HG03571 (cell line): Measurements from ENCODE around the gene PARS2.

Experiments
- ATAC-seq: cut with Tn5 transposase; IDR thresholded peaks from one replicate; pipeline ENCODE4 v1.9.1; 2021; ENCODE audit not compliant: unreplicated experiment

Gene PARS2

DNA sequence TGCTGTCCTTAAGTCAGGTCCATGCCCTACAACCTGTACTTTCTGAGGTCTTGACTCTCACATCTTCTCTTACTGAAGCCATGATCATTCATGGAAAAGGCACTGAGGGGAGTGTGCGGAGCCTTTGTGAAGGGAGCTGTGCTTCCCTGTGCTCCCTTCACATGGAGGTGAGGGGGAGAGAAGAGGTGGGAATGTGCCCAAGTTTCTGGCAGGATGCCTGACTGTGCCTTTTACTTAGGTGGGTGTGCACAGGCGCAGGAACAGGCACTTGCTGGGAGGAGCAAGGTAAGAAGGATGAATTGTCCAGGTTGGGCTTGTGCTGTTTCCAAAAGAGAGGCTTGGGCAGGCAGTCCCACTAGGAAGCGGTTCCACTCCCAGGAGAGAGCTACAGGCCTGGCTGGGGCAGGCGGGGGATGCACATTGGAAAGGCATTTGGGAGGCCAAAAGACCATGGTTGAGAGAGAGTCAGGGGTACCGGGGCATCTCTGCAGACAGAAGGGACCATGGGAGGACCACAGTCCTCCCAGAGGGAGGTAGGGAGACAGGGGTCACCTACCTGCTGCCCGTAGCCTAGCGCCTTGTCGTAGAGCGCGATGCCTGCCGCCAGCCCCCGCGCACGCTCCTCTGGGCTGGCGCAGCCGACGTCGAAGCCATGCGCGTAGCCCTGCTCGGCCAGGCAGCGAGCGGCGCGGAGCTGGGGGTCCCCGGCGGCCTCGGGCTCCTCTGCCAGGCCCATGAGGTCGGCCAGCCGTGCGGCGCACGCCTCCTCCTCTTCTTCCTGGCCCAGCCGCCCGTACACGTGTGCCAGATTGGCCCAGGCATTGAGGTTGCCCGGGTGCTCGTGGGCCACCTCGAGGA, 35.9 kb upstream of the PARS2 start:
- no peak for ATAC-seq

DNA sequence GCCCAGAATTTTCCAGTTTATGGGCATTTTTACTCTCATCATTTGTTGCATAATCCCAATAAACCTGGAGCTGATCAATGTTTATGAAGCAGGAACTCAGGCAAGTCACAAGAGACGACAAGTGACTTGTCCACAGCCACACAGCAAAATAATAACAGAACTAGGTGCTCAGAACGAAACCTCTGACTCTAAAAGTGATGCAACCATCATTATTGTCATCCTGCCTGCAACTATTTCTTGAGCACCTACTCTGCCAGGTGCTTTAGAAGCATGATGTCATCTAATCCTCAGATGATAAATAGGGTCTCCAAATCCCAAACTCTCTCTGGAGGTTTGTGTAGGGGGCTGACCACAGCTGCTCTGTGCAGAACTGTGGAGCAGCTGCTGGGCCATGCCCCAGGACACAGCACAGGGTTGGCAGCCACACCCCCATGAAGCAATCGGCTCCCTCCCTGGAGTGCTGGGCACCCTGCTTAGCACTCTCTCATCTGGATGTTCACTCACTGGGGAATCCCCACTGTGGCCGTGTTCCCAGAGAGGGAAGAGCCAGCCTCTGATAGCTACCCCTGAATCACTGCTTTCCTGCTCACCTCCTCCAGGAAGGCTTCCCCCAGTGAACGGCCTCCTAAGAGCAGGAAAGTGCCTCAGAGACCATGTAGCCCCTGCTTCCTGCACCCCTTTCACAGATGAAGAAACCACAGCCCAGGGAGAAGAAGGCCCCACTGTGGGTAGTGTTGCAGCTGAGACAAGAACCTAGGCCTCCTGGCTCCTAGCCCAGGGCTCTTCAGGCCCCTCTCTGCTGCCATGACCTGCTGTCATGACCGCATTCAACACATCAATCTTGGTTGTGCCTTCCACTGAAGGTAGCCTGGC, 34.7 kb upstream of the PARS2 start:
- no peak for ATAC-seq

DNA sequence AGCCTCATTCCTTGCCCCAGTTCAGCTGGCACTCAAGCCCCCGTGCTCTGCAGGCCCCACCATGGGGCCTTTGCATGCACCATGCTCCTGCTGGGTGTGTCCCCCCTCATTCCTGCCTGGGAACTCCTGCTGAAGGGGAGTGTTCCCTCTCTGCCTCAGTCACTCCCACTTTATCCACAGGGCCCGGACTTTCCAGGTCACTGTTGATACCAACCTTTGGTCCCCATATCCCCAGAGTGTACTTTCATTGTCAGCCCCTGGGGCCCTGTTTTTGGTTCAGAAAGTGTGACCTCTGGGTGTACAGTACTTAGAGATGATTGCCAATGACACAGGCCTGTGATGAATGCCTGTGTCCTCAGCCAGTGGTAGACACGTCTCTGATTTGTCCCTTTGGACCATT, 33.9 kb upstream of the PARS2 start:
- ATAC-seq = no peak

DNA sequence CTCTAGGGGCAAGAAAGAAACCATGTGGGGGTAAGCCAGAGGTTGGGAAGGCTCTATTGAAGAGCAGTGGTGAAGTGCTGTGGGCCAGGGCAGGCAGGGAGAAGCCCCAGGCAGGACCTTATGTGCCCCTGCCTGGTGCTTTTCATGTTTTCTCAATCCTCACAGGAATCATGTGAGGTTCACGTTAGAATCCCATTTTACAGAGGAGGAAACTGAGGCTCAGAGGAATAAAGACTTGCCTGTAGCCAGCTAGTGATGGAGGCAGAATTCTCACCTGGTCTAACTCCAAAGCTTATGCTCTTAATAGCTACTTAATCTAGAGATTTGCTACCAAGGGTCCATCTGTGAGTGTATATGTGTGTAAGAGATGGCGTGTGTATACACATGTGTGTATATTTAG, 32.6 kb upstream of the PARS2 start:
- no peak for ATAC-seq

DNA sequence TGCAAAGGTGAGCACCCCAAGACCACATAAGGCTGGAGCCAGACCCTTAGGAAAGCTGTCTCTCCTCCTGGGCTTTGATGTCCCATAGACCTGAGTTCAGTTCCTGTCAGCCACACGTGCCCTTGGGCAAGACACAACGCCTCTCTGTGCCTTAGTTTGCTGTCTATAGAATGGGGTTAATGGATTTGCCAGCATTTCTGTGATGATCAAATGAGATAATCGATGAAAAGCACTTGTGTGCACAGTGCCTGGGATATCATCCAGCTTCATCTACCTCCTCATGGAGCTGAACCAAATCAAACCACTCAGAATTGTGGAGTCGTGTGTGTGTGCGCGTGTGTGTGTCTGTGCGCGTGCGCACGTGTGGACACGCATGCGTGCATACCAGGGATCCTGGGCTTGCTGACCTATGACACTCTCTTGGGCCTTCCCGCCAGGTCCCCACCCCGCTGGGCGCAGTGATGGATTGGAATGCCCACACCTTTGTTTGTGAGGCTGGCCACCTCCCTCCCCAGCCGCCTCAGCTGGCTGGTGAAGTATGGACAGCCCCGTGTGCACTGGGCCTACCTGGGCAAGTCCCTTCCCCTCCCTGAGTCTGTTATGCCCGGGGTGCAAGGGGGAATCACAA, 31.6 kb upstream of the PARS2 start:
- ATAC-seq = no peak

DNA sequence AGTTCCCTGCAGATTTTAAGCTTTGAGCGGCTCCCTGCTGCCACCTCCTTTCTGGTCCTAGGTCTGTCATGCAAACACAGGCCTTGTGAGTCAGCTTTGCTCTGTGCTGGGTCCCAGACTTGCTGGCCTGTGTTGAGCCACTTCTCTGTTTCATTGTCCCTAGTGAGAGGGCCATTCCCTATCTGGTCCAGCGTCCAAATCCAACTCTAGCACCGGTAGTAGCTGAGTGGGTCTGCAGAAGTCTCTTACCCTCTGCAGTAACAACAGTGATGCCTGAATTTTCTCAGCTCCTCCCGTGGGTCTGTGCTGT, 31.0 kb upstream of the PARS2 start:
- ATAC-seq = no peak

DNA sequence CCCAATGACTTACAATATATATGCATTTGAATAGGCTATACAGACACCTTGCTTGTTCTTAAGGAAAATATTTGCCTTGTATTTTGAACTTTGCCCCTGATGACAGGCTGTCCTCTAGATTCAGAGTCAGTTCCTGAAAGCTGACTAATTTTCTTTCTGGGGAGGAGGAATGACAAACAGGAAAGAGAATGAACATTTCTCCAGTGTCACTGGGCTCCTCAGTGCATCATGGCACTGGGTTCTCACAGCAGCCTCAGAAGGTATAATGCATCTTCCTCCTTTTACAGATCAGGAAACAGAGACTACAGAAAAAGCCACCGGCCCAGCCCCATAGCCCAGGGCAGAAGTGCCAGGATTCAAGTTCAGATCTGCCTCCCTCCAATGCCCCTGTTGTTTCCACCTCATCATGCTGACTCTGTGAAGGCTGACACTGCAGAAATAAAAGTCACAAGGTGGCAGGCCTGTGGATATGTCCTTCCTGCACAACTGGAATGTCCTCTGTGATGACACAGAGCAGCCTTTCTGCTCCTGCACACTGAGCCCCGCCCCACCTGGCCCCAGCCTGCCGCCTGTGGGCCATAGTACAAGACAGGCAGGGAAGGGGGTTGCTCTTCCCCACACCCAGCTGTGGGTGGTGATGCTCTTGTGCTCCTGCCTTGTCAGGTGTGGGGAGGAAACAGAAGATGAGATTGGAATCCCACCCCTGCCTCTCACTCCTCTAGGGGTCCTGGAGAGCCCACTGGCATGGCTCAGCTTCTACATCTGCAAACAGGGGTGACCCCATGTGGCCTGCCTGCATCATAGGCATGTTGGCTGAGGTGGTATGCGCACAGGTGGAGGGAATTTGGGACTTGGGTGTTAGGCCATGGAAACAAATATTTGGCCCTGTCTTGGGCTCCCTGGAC, 30.4 kb upstream of the PARS2 start:
- no peak for ATAC-seq

DNA sequence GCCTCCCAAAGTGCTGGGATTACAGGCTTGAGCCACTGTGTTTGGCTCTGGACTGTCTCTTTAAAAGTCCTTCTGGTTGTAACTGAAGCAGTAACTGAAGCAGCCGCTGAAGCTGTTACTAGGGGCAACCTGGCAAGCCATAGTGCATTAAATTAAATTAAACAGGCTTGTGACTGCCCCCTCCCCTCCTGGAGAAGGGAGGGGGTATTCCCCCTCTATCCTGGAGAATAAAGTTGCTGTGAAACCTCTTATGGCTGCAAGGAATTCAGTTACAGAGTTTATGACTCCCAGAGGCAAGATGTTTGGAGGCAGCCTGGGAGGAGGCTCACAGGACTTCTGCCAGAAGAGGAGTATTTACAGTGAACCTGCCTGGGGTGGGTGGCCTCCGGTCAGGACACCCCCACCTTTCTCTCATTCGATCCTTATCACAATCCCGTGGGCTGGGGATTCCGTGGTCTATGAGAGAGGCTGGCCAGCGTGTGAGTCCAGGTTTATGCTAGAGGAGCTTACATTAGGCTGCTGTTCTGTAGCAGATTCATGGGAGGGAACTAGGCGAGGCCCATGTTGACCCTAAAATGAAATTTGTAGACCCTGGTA, 28.5 kb upstream of the PARS2 start:
- no peak for ATAC-seq

DNA sequence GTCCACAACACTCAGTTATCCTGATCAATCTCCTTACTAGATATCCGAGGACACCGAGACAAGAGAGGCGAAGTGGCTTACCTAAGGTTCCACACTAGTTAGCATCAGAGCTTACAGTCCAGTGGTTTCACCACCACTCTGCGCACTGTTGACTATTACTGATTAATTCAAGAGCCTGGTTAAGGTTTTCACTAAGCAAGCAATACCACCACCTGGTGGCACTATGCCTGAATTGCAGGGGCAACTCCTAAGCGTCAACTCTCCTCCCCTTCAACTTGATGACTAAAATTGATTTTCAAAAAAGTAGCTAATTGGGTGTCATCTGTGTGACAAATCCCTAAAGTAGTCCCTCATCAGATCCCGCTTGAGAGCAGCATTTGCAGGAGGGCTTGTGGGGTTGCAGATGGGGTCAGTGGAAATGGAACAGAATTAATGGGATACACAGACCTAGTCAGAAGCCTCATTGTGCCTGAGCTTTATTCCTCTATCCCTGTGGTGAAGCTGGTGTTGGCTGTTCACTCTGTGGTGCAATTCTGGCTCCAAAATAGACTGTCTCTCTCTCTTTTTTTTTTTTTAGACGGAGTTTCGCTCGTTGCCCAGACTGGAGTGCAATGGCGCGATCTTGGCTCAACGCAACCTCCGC, 27.7 kb upstream of the PARS2 start:
- no peak for ATAC-seq

DNA sequence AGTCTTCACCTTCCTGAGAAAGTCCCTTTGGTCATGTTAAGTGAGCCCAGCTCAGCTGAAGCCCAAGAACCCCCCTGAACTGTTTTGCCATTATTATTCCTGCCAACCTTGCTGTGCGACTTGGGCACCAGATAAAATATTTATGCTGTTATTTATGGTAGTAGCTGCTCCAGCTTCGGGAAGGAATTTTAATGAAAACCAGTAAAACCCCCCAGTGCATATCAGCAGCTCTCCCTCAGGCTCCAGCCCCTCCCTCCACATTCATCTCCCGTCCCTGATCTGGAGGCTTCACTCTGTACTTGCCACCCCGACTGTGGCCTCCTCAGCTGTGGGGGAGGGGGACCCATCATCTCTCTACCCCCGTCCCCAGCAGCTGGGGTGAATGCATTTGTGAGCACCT, 24.1 kb upstream of the PARS2 start:
- no peak for ATAC-seq

DNA sequence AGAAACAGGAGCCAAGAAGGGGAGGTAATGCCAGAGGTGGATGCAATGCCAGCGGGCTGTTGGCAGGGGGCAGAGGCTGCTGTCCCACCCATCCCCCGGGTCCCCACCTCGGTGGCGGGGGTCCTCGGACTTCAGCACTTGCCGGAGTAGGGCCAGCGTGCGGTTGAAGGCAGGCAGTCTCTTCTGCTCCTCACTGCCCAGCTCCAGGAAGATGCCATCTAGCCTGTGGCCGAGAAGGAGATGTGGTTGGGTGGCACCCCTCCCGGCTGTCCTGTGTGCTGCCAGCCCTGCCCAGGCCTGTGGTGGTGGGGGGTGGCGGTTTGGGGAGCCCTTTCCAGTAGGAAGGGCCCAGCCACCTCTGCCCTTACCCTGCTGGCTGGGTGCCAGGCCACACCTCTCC, 23.3 kb upstream of the PARS2 start:
- no peak for ATAC-seq

DNA sequence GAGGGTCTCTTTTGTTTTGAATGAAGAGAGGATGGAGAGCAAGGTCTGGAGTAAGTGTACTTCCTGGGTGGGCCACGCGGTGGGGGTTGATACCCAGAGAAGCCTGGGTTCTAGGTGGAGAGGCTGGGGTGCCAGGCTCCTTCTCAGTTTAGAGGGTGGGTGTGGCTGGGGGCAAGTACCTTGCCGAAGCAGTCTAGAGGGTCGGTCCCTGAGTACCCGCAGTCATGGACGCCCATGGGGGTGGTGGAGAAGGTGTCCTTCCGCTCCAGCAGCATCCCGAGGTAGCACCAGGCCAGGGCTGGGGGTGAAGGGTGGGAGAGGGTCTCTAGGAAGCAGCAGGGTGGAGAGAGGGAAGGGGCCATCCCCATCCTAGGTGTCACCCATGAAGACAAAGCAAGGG, 22.5 kb upstream of the PARS2 start:
- ATAC-seq = no peak

DNA sequence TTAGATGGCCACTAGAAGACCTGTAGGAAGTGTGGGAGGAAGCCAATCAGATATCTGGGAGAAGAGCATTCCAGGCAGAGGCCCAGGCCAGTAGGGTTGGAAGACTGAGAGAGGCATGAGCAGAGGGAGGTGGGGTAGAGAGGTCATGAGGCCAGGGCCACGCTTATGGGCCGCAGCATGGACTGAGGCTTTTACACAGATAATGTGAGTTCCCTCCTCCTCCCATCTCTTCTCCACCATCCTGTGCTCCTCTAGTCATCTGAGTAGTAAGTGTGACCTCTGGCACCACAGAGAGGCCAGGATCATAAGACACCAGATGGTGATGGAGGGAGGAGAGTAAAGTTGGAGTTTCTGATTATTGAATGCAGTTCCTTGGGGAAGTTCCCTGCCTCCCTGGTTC, 19.7 kb upstream of the PARS2 start:
- ATAC-seq = no peak

DNA sequence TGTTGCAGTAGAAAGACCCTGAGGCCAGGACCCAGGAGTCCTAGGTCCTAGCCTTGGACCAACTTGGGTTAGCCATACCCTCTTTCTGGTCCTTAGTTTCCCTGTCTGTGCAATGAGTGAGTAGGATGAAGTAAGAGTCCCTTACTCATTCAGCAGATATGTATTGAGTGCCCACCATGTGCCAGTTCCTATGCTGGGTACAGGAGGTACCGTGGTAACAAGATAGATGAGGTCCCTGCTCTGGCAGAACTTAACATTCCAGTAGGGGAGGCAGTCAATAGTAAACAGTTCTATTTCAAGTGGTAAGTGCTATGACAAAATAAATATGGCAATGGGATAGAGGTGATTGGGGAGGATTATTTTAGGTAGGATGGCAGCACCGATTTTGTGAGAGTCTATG, 18.3 kb upstream of the PARS2 start:
- ATAC-seq = no peak

DNA sequence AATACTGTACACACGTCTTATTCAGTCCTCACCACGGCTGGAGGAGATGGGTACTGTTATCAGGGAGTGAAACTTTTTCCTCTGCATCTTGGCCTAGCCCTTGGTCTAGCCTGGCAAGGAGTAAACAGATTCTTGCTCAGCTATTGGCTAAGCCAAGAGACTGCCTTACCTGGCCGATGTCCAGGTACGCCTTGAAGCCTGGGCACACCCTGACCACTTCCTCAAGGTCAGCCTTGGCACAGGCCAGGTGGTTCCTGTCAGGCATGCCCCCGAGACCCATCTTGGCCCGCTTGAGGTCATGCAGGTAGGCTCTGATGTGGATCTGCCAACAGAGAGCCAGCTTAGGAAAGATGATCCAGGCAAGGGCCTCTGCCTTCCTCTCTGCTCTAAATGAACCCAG, 17.8 kb upstream of the PARS2 start:
- ATAC-seq = no peak

DNA sequence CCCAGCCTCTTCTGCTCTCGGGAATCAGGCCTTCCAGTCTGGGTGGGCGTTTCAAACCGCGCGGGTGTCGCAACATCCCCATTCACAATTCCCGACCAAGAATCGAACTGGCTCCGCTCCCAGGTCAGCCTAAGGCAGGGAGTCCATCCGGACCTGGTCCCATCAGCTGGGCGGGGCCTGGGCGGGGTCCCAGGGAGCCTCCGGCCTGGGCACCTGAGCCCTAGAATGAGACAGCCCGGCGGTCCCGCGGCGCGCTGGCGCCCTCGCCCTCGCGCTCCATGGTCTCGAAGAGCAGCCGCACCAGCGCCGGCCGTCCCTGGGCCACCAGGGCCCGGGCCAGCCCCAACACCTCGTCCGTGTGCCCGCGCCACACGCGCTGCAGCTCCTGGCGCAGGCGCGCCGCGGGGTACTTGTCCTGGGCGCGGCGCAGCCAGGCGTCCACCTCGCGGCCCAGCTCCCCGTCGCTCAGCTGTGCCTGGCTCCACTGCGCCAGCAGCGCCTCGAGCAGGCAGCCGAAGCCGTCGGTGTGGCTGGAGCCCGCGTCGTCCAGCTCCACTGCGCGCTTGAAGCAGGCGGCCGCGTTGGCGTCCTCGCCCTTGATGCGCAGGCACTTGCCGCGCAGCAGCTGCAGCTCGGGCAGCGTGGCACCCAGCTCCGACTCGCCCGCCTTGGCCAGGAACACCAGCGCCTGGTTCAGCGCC, 16.9 kb upstream of the PARS2 start:
- ATAC-seq = no peak

DNA sequence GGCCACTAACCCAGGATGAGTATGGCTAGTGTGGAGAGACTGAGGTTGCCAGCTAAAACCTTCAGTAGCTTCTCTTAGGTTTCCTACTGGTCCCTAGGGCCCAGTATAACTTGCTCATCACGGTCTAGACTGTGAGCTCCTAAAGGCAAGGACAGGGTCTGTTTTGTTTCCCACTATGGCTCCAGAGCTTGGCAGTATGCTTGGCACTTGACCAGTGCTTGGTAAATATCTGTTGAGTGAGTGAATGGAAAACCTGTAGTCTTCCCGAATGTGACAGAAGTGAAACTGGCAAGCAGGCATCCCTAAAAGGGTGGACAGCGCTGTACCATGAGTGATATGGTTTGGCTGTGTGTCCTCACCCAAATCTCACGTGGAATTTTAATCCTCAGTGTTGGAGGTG, 13.1 kb upstream of the PARS2 start:
- ATAC-seq = no peak

DNA sequence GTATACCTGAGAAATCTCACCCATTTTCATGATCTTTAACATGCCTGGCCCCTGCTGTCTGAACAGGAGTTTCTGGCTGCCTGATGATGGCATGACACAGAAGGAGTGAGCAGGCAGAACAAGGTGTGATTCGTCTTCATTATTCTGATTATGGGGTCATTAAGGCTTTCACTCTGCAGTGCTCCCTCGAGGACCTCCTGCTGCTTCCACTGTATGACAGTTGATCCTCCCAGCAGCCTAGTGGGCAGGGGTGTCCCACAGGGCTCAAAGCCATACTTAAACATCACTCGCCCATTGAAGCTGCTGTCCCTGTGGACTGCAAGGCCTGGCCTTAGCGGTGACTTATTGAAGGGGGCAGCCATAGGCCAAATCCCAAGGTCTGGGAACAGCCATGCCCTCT, 12.7 kb upstream of the PARS2 start:
- no peak for ATAC-seq
